ENCODE data around the gene FSD2.
A peak's percentile ranks its signal among the peaks of the same experiment; 100 is the strongest.

The FSD2 gene

GRCh38 chr15:82751308-82751707, 54.6 kb downstream of the FSD2 start:
- no peak overlapping the region for H2AFZ ChIP-seq (ENCODE audit: low read length)
- H3K9ac ChIP-seq (ENCODE audit: low read length), result peak overlapping the region; percentile 88
- H3F3A ChIP-seq (ENCODE audit: insufficient read depth, low read length), result no peaks in the 10 kb centered on the region
- peaks cover 31% of the 10 kb centered on the region for H3K4me1 ChIP-seq (ENCODE audit: insufficient read depth, low read length, severe bottlenecking)
- TF ChIP-seq, protein P1, sequence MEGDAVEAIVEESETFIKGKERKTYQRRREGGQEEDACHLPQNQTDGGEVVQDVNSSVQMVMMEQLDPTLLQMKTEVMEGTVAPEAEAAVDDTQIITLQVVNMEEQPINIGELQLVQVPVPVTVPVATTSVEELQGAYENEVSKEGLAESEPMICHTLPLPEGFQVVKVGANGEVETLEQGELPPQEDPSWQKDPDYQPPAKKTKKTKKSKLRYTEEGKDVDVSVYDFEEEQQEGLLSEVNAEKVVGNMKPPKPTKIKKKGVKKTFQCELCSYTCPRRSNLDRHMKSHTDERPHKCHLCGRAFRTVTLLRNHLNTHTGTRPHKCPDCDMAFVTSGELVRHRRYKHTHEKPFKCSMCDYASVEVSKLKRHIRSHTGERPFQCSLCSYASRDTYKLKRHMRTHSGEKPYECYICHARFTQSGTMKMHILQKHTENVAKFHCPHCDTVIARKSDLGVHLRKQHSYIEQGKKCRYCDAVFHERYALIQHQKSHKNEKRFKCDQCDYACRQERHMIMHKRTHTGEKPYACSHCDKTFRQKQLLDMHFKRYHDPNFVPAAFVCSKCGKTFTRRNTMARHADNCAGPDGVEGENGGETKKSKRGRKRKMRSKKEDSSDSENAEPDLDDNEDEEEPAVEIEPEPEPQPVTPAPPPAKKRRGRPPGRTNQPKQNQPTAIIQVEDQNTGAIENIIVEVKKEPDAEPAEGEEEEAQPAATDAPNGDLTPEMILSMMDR (IDR thresholded peaks at IDR 0.05; ENCODE audit: low read length), result no peak
- TF ChIP-seq EZH2 (IDR thresholded peaks at IDR 0.05; ENCODE audit: borderline replicate concordance, low read length), result no peak
- H3K4me2 ChIP-seq (ENCODE audit: low read length), result peak overlapping the region; percentile 94
- H3K27me3 ChIP-seq (ENCODE audit: insufficient read depth, low read length), result no peaks in the 10 kb centered on the region
- peaks cover 36% of the 10 kb centered on the region for H3K79me2 ChIP-seq (ENCODE audit: insufficient read depth, low read length)
- H3K27ac ChIP-seq (ENCODE audit: low read depth, low read length, poor library complexity, severe bottlenecking), result peak overlapping the region; percentile 57
- H3K9me3 ChIP-seq (ENCODE audit: low read length), result no peaks in the 10 kb centered on the region
- H3K4me3 ChIP-seq (ENCODE audit: low read depth, low read length, poor library complexity, severe bottlenecking), result peak overlapping the region; percentile 92
- no peaks in the 10 kb centered on the region for H3K9me2 ChIP-seq (ENCODE audit: low read depth, low read length)
- peaks cover 49% of the 10 kb centered on the region for H3K36me3 ChIP-seq (ENCODE audit: insufficient read depth, low read length)
- H4K20me1 ChIP-seq (ENCODE audit: insufficient read depth, low read length), result no peaks in the 10 kb centered on the region

DNA sequence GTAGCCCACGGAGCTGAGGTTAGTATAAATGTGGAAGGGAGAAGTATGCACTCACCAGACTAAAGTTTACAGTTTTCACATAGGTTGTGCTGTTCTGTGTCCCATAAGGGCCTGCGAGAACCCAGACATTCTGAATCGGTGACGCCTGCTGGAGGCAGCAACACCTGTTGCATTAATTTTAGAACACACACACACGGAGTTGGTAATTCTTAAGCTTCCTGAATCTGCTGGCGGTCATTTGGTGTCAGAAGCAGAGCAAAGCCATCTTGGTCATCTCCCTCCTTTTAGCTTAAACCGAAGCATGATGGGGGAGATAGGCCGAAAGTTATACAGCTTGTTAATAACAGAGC, 55.1 kb downstream of the FSD2 start:
- peaks cover 44% of the 10 kb centered on the region for H3K36me3 ChIP-seq (ENCODE audit: insufficient read depth, low read length)
- H3K4me1 ChIP-seq (ENCODE audit: insufficient read depth, low read length, severe bottlenecking), result peaks cover 31% of the 10 kb centered on the region
- H3K9me3 ChIP-seq (ENCODE audit: low read length), result no peaks in the 10 kb centered on the region
- H3K9me2 ChIP-seq (ENCODE audit: low read depth, low read length), result no peaks in the 10 kb centered on the region
- H3F3A ChIP-seq (ENCODE audit: insufficient read depth, low read length), result no peaks in the 10 kb centered on the region
- peak overlapping the region; percentile 92 for H3K4me3 ChIP-seq (ENCODE audit: low read depth, low read length, poor library complexity, severe bottlenecking)
- peaks cover 36% of the 10 kb centered on the region for H3K79me2 ChIP-seq (ENCODE audit: insufficient read depth, low read length)
- peak overlapping the region; percentile 57 for H3K27ac ChIP-seq (ENCODE audit: low read depth, low read length, poor library complexity, severe bottlenecking)
- peak overlapping the region; percentile 88 for H3K9ac ChIP-seq (ENCODE audit: low read length)
- H3K4me2 ChIP-seq (ENCODE audit: low read length), result peak overlapping the region; percentile 94
- H2AFZ ChIP-seq (ENCODE audit: low read length), result no peak overlapping the region
- TF ChIP-seq EZH2 (IDR thresholded peaks at IDR 0.05; ENCODE audit: borderline replicate concordance, low read length), result no peak
- TF ChIP-seq, protein P1 (IDR thresholded peaks at IDR 0.05; ENCODE audit: low read length), result peak; percentile 32; the same call in 1 of the 2 replicates
- no peaks in the 10 kb centered on the region for H3K27me3 ChIP-seq (ENCODE audit: insufficient read depth, low read length)
- no peaks in the 10 kb centered on the region for H4K20me1 ChIP-seq (ENCODE audit: insufficient read depth, low read length)

DNA sequence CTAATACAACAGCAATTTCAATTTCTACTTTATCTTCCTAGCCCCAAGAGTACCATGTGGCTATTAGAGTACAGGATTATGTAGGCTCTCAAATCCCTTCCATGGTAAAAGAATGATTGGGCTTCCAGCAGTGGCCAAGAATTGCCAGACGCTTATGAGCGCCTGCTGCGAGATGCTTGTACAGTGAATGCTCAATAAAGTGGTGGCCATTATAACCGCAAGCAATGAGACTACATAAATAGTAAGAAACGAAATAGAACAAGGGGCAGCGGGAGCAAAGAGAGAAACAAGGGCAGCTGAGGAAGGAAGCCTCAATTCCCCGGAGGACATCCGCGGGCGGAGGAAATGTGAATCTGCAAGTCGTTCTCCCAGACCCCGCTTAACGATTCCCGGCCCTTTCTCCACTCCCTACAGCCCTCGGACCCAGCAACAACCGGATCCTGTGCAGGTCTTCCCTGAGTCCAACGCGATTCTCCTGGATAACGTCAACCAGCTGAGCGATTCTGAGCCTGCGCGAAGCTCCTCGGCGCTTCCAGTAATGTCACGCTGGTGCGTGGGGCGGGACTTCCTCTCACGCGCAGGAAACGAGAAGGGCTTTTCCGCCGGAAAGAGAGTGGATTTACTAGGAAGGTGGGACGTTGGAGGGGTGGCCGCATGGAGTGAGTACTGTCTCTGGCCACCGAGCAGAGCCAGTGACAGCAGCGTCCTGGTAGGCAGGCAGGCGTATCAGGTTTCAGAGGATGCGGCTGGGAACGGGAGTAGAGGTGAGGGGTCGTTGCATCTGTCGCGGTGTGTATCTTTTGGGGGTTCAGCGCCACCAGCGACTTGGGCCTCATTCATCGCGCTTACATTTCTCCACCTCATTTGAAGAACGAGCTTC, 55.7 kb downstream of the FSD2 start:
- 0 out of 2 replicates have a peak overlapping the region, but pooled peaks have one; percentile 3 for H2AFZ ChIP-seq (ENCODE audit: low read length)
- TF ChIP-seq, protein P1 (IDR thresholded peaks at IDR 0.05; ENCODE audit: low read length), result no peak
- TF ChIP-seq EZH2 (IDR thresholded peaks at IDR 0.05; ENCODE audit: borderline replicate concordance, low read length), result no peak

More for the DNA sequence above, 55.7 kb downstream of the FSD2 start:
- no peaks in the 10 kb centered on the region for H3K9me3 ChIP-seq (ENCODE audit: low read length)
- H3K27me3 ChIP-seq (ENCODE audit: insufficient read depth, low read length), result no peaks in the 10 kb centered on the region
- peaks cover 31% of the 10 kb centered on the region for H3K4me1 ChIP-seq (ENCODE audit: insufficient read depth, low read length, severe bottlenecking)
- no peaks in the 10 kb centered on the region for H3F3A ChIP-seq (ENCODE audit: insufficient read depth, low read length)
- peak overlapping the region; percentile 88 for H3K9ac ChIP-seq (ENCODE audit: low read length)
- H4K20me1 ChIP-seq (ENCODE audit: insufficient read depth, low read length), result no peaks in the 10 kb centered on the region
- H3K36me3 ChIP-seq (ENCODE audit: insufficient read depth, low read length), result peaks cover 38% of the 10 kb centered on the region
- peak overlapping the region; percentile 57 for H3K27ac ChIP-seq (ENCODE audit: low read depth, low read length, poor library complexity, severe bottlenecking)
- H3K4me2 ChIP-seq (ENCODE audit: low read length), result peak overlapping the region; percentile 94
- H3K9me2 ChIP-seq (ENCODE audit: low read depth, low read length), result no peaks in the 10 kb centered on the region
- peaks cover 36% of the 10 kb centered on the region for H3K79me2 ChIP-seq (ENCODE audit: insufficient read depth, low read length)
- H3K4me3 ChIP-seq (ENCODE audit: low read depth, low read length, poor library complexity, severe bottlenecking), result peak overlapping the region; percentile 92
